ENCODE measurements around the gene GNGT2. TPM values are rescaled to one million over a fixed set of nuclear protein-coding genes. Genes with fewer than 3 reads are reported as not detected.

GNGT2 gene
- total RNA-seq: not detected in 2 replicates
- polyA plus RNA-seq (2012): not detected

DNA sequence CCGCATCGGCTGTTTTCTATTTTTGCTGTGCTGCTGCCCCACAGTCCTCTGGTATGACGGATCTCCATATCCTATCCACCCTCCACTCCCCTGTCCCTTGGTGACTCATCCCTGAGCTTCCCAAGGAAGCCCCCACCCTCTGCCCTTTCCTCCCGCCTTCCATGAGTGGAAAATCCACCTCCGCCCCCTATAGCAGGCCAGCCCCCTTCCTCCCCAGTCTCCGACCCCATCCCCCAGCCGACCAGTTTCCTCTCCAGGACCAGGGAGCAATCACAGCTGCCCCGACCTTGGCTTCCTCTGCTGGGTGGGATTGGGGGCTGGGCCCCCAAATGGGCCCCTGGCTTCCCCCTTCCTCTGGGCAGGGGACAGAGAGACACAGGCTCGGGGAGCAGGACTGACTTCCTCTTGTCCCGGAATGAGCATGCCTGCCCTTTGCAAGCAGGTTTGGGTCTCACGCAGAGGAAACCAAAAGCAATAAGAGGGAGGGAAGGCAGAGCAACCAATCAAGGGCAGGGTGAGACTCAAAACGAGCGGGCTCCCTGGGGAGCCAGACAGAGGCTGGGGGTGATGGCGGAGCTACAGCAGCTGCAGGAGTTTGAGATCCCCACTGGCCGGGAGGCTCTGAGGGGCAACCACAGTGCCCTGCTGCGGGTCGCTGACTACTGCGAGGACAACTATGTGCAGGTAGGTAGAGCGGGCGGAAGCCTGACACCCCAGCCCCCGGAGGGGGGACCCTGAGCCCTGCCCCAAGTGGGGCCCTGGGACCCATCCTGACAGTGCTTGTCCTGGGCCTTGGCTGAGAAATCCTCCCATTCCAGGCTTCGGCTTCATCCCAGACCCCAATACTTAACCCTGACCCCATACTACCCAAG is at the start of gene GNGT2, which contains the start of gene ABI3:
TSS of gene GNGT2 (minus strand) at position 417 of the 872 bp plus-strand sequence. CDS start 3,152 bp downstream, outside the sequence.
TSS of gene ABI3 (plus strand) at position 550 of the 872 bp plus-strand sequence. CDS start at position 568, 18 bp downstream.
- DNase-seq (ENCODE audit: low read depth): peak; percentile 38

DNA sequence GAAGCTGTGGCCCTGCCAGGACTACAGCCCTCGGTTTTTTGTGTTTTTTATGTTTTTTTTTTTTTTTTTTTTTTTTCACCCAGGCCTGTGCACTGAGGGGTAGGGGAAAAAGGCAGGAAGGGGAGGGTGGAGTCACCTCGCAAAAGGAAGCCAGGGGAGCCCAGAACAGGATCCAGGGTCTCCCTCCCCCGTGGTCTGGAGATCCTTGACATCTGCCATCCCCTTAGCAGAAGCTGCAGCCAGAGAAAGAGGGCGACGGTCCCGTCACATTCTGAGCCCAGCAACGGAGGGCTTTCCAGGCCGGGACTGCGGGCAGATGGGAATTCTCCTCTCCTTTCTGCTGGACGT is 49.3 kb upstream of the GNGT2 start:
- no peak for DNase-seq (ENCODE audit: low read depth)

DNA sequence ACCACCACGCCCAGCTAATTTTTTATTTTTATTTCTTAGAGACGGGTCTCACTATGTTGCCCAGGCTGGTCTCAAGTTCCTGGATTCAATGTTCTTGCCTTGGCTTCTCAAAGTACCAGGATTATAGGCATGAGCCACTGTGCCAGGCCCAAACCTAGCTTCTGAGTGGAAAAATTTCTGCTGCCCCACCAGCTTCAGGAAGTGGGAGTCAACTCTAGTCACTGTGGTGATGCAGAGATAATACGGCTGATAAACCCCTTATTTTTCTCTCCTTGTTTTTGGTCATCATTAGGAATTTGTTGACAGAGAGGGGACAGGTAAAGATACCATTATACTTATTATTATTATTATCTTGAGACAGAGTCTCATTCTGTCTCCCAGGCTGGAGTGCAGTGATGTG is 48.0 kb upstream of the GNGT2 start:
- no peak for DNase-seq (ENCODE audit: low read depth)

DNA sequence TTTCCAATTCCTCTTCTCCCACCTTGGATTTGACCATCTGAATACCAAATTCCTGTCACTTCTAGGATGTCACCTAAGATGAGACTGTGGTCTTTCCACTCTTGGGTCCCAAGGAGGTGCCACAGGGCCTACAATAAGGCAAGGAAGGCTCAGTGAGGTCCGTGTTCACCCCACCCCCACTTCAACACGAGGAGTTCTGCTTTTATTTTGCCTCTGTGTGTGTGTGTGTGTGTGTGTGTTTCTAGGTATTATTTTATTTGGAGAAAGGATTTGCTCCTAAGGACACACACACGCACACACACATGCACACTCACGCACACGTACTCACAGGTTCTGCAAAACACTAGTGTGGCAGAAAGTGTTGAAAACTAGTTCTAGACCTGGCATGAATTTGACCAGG is 44.8 kb upstream of the GNGT2 start:
- DNase-seq (ENCODE audit: low read depth): no peak

DNA sequence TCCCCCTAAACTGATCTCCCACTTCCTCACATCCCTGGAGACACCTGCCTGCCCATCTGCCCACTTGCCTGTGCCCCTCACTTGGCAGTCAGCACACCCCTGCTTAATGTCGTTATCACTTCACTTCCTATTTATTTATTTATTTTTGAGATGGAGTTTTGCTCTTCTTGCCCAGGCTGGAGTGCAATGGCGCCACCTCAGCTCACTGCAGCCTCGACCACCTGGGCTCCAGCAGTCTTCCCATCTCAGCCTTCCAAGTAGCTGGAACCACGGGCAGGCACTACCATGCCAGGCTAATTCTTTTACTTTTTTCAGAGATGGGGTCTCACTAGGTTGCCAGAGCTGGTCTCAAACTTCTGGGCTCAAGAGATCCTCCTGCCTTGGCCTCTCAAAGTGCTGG is 43.7 kb upstream of the GNGT2 start:
- DNase-seq (ENCODE audit: low read depth): no peak

DNA sequence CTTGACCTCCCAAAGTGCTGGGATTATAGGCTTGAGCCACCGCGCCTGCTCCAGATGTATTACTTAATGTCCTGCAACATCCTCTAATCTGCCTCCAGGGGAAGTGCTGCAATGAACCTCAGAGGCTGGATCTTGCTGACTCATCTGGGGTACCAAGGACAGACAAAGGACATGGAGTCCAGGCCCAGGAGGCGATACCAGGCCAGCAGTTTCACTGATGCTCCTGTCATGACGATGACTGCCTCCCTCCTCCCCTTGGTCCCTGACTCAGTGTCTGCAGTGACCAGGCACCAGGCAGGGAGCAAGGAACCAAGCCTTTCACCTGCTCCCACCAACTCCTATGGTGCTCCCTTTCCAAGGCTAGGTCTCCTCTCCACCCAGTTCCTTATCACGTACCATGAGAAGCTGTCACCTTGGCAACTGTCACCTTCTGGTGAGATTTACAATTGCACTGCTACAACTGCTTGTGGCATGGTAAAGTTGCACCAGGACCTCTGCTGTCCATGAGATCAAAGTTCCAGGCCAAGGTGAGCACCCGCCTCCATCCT is 41.8 kb upstream of the GNGT2 start:
- DNase-seq (ENCODE audit: low read depth): no peak

DNA sequence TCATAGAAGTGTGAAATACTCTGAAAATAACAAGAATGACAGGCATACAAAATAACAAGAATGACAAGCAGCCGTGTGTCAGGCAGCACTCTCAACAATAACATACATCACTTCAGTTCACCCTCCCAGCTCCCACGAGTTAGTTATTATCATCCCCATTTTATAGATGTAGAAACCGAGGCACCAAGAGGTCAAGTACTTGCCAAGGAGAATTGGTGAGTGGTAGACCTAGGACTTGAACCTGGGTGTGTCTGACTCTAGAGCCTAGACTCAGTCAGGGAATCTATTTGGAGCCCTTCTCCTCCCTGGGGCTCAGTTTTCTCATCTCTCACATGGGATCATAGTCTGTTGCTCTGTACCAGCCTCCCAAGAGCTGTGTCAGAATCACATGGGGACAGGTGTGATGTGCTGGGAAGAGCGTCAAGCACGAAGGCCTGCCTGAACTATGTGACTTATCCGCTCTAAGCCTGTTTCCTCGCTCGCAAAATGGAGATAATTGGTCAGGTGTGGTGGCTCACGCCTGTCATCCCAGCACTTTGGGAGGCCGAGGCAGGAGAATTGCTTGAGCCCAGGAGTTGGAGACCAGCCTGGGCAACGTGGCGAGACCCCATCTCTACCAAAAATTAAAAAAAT is 39.6 kb upstream of the GNGT2 start:
- DNase-seq (ENCODE audit: low read depth): no peak

DNA sequence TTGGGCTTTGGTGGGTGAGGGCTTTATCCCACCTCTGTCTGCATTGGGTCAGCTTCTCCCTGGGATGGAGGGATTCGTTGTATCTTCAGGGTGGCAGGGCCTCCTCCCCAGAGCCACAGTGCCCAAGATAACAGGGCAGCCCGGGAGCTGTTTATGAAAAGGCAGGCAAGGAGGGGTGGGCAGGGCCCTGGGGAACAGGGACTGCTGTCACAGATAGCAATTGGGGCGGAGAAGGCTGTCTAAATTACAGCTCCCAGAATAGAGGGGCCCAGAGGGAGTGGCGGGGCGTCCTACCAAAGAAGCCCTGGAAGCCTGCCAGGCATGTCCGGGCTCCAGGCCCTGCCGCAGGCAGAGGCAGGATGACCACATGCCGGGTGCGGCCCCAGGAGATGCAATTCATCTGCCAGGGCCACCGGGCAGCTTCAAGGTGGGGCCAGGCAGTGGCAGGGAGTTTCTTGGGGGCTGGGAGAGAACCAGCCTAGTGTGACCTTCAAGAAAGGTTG is 39.0 kb upstream of the GNGT2 start:
- DNase-seq (ENCODE audit: low read depth): peak; percentile 95

DNA sequence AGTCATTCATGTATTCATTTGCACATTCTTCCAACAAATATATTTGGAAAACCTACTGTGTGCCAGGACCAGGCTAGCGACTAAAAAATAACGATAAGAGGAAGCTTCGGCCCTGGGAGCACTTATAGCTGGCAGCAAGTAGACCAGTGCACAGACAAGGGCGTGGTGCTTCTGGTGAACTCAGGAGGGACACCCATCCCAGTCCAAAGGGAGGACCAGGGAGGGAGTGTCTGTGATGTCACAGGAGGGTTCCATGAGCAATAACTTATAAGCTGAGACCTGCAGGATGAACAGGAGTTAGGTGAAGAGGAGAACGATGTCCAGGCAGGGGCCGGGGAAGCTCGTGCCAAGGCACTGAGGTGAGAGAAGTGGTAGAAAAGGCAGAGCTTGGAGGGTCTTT is 37.6 kb upstream of the GNGT2 start:
- no peak for DNase-seq (ENCODE audit: low read depth)

DNA sequence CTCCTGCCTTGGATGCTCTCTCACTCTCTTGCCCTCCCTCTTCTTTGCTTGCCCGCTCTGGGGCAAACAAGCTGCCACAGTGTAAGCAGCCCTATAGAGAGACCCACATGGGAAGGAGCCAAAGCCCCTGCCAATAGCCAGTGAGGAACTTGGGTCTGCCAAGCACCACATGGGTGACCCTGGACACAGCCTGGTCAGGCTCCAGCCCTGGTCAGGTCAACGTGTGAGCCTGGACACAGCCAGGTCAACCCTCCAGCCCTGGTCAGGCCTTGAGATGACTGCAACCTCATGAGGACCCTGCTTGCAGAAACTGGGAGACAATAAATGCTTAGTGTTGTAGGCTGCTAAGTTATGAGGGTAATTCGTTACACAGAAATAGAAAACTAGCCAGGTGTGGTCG is 34.5 kb upstream of the GNGT2 start:
- DNase-seq (ENCODE audit: low read depth): no peak

DNA sequence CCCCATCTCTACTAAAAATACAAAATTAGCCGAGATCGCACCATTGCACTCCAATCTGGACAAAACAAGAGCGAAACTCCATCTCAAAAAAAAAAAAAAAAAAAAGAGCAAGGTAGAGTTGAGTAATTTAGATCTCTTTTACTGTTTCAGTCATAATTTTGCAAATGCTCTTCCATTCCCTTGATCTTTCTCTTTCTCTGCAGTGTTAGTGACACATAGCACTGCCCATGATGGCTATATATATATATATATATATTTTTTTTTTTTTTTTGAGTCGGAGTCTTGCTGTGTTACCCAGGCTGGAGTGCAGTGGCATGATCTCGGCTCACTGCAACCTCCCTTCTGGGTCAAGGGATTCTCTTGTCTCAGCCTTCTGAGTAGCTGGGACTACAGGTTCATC is 32.4 kb upstream of the GNGT2 start:
- DNase-seq (ENCODE audit: low read depth): no peak

DNA sequence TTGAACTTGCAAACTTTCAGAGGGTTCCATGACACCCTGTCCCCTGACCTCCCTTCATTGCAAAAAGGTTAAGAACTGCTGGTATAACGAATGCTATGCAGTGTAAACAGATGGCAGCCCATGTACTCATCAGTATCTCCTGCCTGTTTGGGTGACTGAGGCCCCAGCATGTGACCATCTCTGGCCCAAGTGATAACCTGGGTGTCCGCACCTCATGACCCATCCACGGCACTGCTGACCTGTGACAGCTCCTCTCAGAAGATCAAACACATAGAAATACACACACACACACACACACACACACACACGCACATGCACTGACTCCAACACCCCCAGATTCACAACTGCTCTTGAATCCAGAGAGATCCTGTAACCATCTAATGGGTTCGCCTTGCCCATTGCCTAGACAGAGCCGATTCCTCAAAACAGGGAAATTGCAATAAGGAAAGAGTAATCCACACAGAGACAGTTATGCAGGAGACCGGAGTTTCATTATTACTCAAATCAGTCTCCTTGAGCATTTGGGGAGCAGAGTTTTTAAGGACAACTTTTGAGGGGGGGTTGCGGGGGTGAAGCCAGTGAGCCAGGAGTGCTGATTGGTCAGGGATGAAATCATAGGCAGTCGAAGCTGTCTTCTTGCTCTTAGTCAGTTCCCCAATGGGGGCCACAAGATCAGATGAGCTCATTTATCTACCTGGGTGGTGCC is 31.5 kb upstream of the GNGT2 start:
- no peak for DNase-seq (ENCODE audit: low read depth)

DNA sequence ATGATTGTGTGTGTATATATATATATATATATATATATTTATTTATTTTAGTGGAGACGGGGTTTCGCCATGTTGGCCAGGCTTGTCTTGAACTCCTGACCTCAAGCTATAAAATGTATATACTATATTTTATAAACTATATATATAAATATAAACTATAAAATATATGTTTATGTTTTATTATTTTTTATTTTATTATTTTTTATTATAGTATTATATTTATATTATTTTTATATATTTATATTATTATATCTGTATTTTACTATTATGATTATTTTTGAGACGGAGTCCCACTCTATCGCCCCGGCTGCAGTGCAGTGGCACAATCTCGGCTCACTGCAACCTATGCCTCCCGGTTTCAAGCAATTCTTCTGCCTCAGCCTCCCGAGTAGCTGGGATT is 30.7 kb upstream of the GNGT2 start:
- DNase-seq (ENCODE audit: low read depth): no peak

DNA sequence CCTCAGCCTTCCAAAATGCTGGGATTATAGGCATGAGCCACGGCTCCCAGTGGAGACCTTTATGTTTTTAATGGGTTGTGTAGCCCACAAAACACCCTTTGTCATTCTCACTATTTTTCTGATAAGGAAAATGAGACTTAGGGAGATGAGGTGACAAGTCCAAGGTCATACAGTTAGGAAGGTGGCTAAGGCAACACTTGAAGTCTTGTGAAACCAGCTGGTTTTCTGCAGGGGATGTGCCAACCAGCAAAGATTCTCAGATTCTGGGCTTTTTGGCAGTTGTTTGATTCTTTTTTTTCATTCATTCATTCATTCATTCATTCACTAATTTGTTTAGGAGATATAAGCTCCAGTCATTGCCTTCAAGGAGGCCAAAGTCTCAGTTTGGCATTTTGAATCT is 30.2 kb upstream of the GNGT2 start:
- no peak for DNase-seq (ENCODE audit: low read depth)

DNA sequence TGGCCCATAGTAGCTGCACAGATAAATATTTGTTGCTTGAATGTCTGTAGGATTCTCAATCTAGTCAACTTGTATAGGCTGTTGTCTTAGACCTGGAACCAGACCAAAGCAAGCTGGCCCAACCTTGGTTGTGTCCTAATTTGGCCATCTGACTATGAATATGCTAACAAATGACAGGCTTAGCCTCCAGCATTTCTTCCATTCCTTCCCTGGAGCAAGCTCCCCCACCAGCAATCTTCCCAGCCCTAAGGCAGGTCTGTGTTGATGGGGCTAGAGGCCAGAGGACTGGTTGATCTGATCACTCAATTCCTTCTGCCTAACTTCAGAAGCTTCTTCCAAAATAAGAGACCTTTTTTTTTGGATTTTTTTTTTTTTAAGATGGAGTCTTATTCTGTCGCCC is 29.6 kb upstream of the GNGT2 start:
- no peak for DNase-seq (ENCODE audit: low read depth)

DNA sequence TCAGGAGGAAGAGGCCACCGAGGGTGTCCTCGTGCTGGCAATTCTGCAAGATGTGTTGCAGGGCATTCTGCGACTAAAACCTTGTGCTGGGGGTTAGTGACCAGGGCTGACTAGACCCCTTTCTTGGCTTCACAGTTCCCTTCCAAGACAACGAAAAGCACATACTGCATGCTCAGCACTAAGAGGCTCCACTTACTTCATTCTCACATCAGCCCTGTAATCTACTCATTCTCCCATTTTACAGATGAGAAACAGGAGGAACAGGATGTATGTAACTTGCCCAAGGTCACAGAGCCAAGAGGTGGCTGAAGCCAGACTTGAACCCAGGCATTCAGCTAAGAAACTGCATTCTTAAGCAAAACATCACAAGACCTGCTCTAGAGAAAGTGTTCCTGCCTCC is 25.5 kb upstream of the GNGT2 start:
- no peak for DNase-seq (ENCODE audit: low read depth)

DNA sequence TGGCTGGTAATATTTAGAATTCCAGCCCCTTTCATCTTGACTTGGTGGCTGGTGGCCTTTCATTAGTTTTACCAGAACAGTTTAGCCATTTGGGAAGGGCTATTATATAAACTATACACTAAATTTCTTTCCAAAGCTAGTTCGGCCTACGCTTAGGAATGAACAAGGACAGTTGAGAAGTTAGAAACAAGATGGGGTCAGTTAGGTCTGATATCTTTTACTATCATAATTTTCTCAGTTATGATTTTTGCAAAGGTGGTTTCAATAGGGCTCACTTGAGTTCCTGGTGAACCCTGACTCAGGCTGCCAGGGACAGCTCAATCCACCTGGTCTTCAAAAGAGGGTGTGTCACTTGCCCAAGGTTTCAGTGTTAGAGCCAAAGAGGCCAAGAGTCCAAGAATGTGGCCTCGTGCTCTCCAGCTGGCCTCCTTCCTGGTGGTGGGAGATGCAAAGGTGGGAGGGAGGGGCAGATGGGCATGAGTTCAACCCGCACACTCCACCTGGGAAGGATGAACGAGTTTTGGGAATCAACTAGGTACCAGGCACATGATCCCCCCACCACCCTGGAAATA is 24.2 kb upstream of the GNGT2 start:
- DNase-seq (ENCODE audit: low read depth): no peak

DNA sequence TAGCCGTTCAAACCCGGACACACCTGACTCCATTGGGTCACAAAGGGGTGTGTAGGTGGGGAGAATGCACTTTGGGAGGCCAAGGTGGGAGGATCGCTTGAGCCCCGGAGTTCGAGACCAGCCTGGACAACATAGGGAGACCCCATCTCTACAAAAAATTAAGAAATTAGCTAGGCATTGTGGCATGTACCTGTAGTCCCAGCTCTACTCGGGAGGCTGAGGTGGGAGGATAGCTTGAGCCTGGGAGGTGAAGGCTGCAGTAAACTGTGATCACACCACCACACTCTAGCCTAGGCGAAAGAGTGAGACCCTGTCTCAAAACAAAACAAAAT is 21.2 kb upstream of the GNGT2 start:
- DNase-seq (ENCODE audit: low read depth): no peak

DNA sequence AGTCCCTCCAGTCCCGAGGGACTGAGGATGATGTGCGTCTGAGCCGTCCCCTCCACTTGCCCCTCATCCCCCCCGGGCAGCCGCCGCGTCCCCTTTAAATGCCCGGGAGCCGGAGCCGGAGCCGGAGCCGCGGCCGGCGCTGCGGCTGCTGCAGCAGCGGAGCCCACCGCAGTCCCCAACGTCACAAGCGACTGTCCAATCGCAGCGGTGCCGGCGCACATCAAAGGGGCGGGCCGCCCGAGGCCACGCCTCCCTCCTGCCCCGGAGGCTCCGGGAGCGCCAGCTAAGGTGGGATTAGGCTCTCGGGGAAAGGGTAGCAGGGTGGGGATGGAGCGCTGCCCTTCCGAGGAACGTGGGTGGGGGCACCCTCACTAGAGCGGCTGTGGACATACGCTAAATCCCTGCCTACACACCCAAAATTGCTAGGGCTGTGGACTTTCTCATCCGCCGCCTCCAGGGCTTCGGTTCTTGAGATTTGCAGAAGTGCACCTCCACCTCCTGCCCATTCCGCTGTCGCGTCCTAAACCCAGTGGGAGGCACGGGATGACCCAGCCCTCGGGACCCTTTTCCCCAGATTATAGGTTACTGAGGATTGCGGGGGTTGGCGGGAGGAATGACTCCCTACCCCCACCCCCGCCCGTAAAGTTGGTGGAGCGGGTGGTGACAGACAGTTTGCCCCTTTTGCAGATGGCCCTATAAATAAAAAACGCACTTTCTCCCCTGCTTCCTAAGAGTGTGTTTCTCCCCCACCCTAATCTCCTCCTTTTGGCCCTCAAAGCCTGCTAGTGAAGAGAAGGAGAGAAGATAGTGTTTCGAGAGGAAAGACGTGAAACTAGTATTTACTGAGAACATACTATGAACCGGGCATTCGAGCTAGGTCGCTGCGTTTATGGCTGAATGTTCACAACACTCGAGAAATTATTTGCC is 20.5 kb upstream of the GNGT2 start, which contains the start of gene PHOSPHO1:
TSS of gene PHOSPHO1 (minus strand) at position 152 of the 927 bp plus-strand sequence. CDS start 4,096 bp downstream, outside the sequence.
- peak; percentile 88 for DNase-seq (ENCODE audit: low read depth)

Measured in myocyte (in vitro differentiated cells).